Heart right ventricle (tissue), 16 donors: ENCODE measurements around the gene XBP1. TPM values are rescaled to one million over a fixed set of nuclear protein-coding genes. Genes with fewer than 3 reads are reported as not detected.
A peak's percentile ranks its signal among the peaks of the same experiment; 100 is the strongest.

Experiments
- ATAC-seq, 8 donors: fragments of 200-7000 bp; cut with Tn5 transposase; one replicate each; pipeline ENCODE4 v1.9.1; 2020; ENCODE audit warnings: mild to moderate bottlenecking in 8 of 8, moderate library complexity in 8 of 8, moderate number of reproducible peaks in 1 of 8
- DNase-seq, 2 donors: peaks; one replicate each; pipeline ENCODE4 v3.0.0-alpha.2; 2020
- H3K27ac ChIP-seq, 10 donors: fragments of 200-600 bp; sonication (generic) in 2 of 10; one replicate each; pipeline versions ENCODE4 v1.5.0 to v1.8.0; 2020 to 2022; ENCODE audit warnings: mild to moderate bottlenecking in 3 of 10
- H3K27me3 ChIP-seq, 7 donors: fragments of 200-600 bp; one replicate each; pipeline ENCODE4 v1.8.0; 2021 to 2022; ENCODE audit warnings: mild to moderate bottlenecking in 2 of 7
- H3K36me3 ChIP-seq, 9 donors: fragments of 200-600 bp; sonication (generic) in 1 of 9; one replicate each; pipeline versions ENCODE4 v1.5.0 to v1.8.0; 2020 to 2022; ENCODE audit warnings: mild to moderate bottlenecking in 2 of 9
- H3K4me1 ChIP-seq, 9 donors: fragments of 200-600 bp; sonication (generic) in 1 of 9; one replicate each; pipeline versions ENCODE4 v1.5.0 to v1.8.0; 2020 to 2022; ENCODE audit warnings: mild to moderate bottlenecking in 4 of 9
- H3K4me3 ChIP-seq, 10 donors: fragments of 200-600 bp; sonication (generic) in 2 of 10; one replicate each; pipeline versions ENCODE4 v1.5.0 to v1.8.0; 2020 to 2022; ENCODE audit warnings: mild to moderate bottlenecking in 7 of 10, moderate library complexity in 2 of 10
- H3K9me3 ChIP-seq, 11 donors: fragments of 200-600 bp in 10 of 11; sonication (generic) in 2 of 11; one replicate each; pipeline versions ENCODE4 v1.5.0 to v1.8.0; 2013 to 2022; ENCODE audit warnings: mild to moderate bottlenecking in 2 of 11, control low read depth in 1 of 11, moderate library complexity in 1 of 11
- CTCF ChIP-seq, 9 donors: fragments of 200-600 bp; sonication (generic) in 2 of 9; IDR thresholded peaks; one replicate each; pipeline versions ENCODE4 v1.5.0 to v1.8.0; 2021 to 2022; ENCODE audit warnings: antibody characterized with exemption in 9 of 9, mild to moderate bottlenecking in 5 of 9, moderate library complexity in 1 of 9
- WGBS, 2 donors: extraction: QIAGEN DNeasy Blood & Tissue Kit; methylation state at CpG; one replicate each; pipeline ENCODE4 v1.1.7; 2013; ENCODE audit warnings: inconsistent platforms in 1 of 2; 5-methylcytosine and 5-hydroxymethylcytosine counted together
- intact Hi-C, 10 donors: fragments of 100-400 bp; cut with DNase I; formaldehyde crosslinking; loops; one replicate each; pipeline versions ENCODE4 v1.11.1 to v1.14.2; 2022
- polyA plus RNA-seq, 2 donors: library from polyadenylated mRNA; stranded (reverse); fragments of 200-250 nt; gene quantifications; one replicate each; pipeline ENCODE4 v1.2.3, GENCODE V29; 2013
- total RNA-seq, 10 donors: library from RNA; stranded (reverse); fragmentation: NEBNext Ultra II Directional in 3 of 10; extraction: Animal tissue kit (Norgen Biotek cat#: 25700) in 3 of 10; gene quantifications; one replicate each; pipeline versions ENCODE4 v1.2.1 to v1.2.4, GENCODE V29; 2021 to 2023
- donor health status: Arrhythmogenic right ventricular cardiomyopathy.
- donor health status: ischemic (EF 13 %, LVEDD 7.1; RV severe dilation, severe dysfunction).
- donor health status: healthy with polysubstance abuse.
- donor health status: DM: no; HTN: yes; CAD: no.
- donor health status: DM: no; HTN: no; CAD: no.
- donor health status: ischemic (EF 25% LVEDD 6.9; RV normal size, moderate dysfunction).
- donor health status: ischemic (EF 25% LVEDD 5.7; RV mildly dilated, moderate dysfunction).
- donor health status: healthy.
- donor health status: DM: yes; HTN: yes; CAD: no.
- donor health status: Ischemic cardiomyopathy.
- donor health status: ischemic (EF 35%, LVEDD 5.7; RV mildly dilated, moderate dysfunction).
- donor health status: nonischemic (EF 11% LVEDD 7.7; RV severe dilation, severe dysfunction).
- donor health status: DM: yes; HTN: yes; CAD: no.
- donor health status: PGD.
- donor health status: ischemic (EF 29% LVEDD 5.4; RV normal size, mild dysfunction).
- donor health status: nonischemic (EF 23%, LVEDD 6.1; RV moderate dilation, normal function).

Gene XBP1
- total and polyA plus RNA-seq, 12 donors: 22.5 to 140 (median 67.9) TPM

- intact Hi-C loops: no loop called here
- peaks cover 7 to 58% (median 42%) of the 10 kb centered on the region in 9 donors for H3K4me1 ChIP-seq
- ATAC-seq (no peak), DNase-seq (no peak)
- H3K4me3 ChIP-seq: peak overlapping the region in 2 of 10 donors; percentile 74 to 79
- WGBS, 2 donors: 83 to 86% methylated on average over 1 of the region's 1 CpG
- peaks cover 0 to 49% (median 4%) of the 10 kb centered on the region in 9 donors for H3K36me3 ChIP-seq
- peaks cover 0 to 2% (median 0%) of the 10 kb centered on the region in 11 donors for H3K9me3 ChIP-seq
- no peak overlapping the region for H3K27ac ChIP-seq
- no peaks in the 10 kb centered on the region for H3K27me3 ChIP-seq
- TF ChIP-seq CTCF (IDR thresholded peaks at IDR 0.05): no peak
These were observed 26.0 kb downstream of the XBP1 start for GRCh38 chr22:28774378-28774777.

- Histone ChIP-seq H3K4me3 (peak overlapping the region; percentile 65 to 88 (median 78)), H3K4me1 (peaks cover 5 to 50% (median 33%) of the 10 kb centered on the region in 9 donors), H3K9me3 (peaks cover 0 to 8% (median 0%) of the 10 kb centered on the region in 11 donors), H3K27me3 (no peaks in the 10 kb centered on the region), H3K36me3 (peaks cover 0 to 42% (median 4%) of the 10 kb centered on the region in 9 donors), H3K27ac (peak overlapping the region in 9 of 10 donors; percentile 96 to 99 (median 97))
- WGBS, 2 donors: 4 to 8% methylated on average over 10 of the region's 10 CpGs
- DNase-seq: no peak
- intact Hi-C loops: loop anchor here in 2 of 10 donors (2.0 kb wide), 1 partner anchor 31 kb away; the partner anchor contains the start of gene HSCB (in 2 of the 2)
- no peak for TF ChIP-seq CTCF (IDR thresholded peaks at IDR 0.05)
- ATAC-seq: peak in 1 of 8 donors; percentile 2
These were observed 26.9 kb downstream of the XBP1 start for GRCh38 chr22:28773461-28773867.

GRCh38 chr22:28772633-28773460 lies 27.5 kb downstream of the XBP1 start, which contains the start of gene CCDC117:
Gene CCDC117, plus strand, starts transcription at chr22:28772695. Its CDS starts 155 bp downstream, at chr22:28772850.
- intact Hi-C loops: loop anchor here in 2 of 10 donors (2.0 kb wide), 1 partner anchor 30 kb away; the partner anchor contains the start of gene HSCB (in 2 of the 2)
- peak within 1 kb of the TSS; percentile 87 to 99 (median 97) for H3K27ac ChIP-seq
- peaks cover 5 to 46% (median 33%) of the 10 kb centered on the region in 9 donors for H3K4me1 ChIP-seq
- ATAC-seq (peak; percentile 97 to 99 (median 98)), DNase-seq (peak; percentile 95)
- peaks cover 0 to 8% (median 0%) of the 10 kb centered on the region in 11 donors for H3K9me3 ChIP-seq
- peak within 1 kb of the TSS; percentile 65 to 88 (median 78) for H3K4me3 ChIP-seq
- H3K36me3 ChIP-seq: peaks cover 0 to 36% (median 4%) of the 10 kb centered on the region in 9 donors
- TF ChIP-seq CTCF (IDR thresholded peaks at IDR 0.05): peak in 4 of 9 donors; percentile 32 to 54 (median 36)
- H3K27me3 ChIP-seq: no peaks in the 10 kb centered on the region
- 0% methylated on average over 73 to 92 of the region's 92 CpGs for WGBS, 2 donors

- Histone ChIP-seq H3K9me3 (peaks cover 0 to 8% (median 0%) of the 10 kb centered on the region in 11 donors), H3K27me3 (no peaks in the 10 kb centered on the region), H3K4me3 (no peak overlapping the region), H3K27ac (no peak overlapping the region), H3K36me3 (peaks cover 0 to 22% (median 4%) of the 10 kb centered on the region in 9 donors), H3K4me1 (peaks cover 5 to 37% (median 26%) of the 10 kb centered on the region in 9 donors)
- ATAC-seq: no peak
- no peak for TF ChIP-seq CTCF (IDR thresholded peaks at IDR 0.05)
- DNase-seq: no peak
- 68 to 76% methylated on average over 5 of the region's 5 CpGs for WGBS, 2 donors
- intact Hi-C loops: loop anchor here in 1 of 10 donors (1.0 kb wide), 1 partner anchor 30 kb away; no protein-coding TSS in a partner anchor
These were observed 29.1 kb downstream of the XBP1 start for GRCh38 chr22:28771195-28771791.
